ENCODE data around the gene CAMK2G. TPM values are rescaled to one million over a fixed set of nuclear protein-coding genes. Genes with fewer than 3 reads are reported as not detected.

Gene CAMK2G
- total RNA-seq, 2 experiments from 2014 or later = 34.4 to 38.4 TPM

- Mint-ChIP-seq H3K27ac (peak overlapping the region; percentile 94), H3K36me3 (ENCODE audit: low read depth) (peaks cover 66% of the 10 kb centered on the region), H3K4me3 (peak overlapping the region; percentile 91), H3K27me3 (no peaks in the 10 kb centered on the region), H3K4me1 (ENCODE audit: low read depth) (peaks cover 75% of the 10 kb centered on the region), H3K9me3 (no peaks in the 10 kb centered on the region)
- H3K36me3 ChIP-seq (ENCODE audit: insufficient read depth, low read length) = peaks cover 48% of the 10 kb centered on the region
- intact Hi-C loops (cut with DNase I, micrococcal nuclease) = loop anchor here (5.0 to 10.0 kb wide), 3 partner anchors 281 to 1363 kb away; partner anchors contain the start of genes KAT6B (in 2 of the 2), ADK (in 1 of the 2), AP3M1 (in 1 of the 2) and COMTD1 (in 1 of the 2)
- H3K9me3 ChIP-seq (ENCODE audit: control insufficient read depth in 1 of 2, insufficient read depth in 1 of 2, low read length in 2 of 2) = no peaks in the 10 kb centered on the region
- DNase-seq (no peak), ATAC-seq (ENCODE audit: poor library complexity) (no peak)
- ChIA-PET CTCF (no interaction called here), POLR2A (no interaction called here)
- no peaks in the 10 kb centered on the region for H3K27me3 ChIP-seq (ENCODE audit: control insufficient read depth in 1 of 2, insufficient read depth in 2 of 2, low read length in 2 of 2)
- H3K27ac ChIP-seq (ENCODE audit: low read depth in 1 of 2, low read length in 2 of 2) = peak overlapping the region in 1 of 2 donors; percentile 48
- peaks cover 84% of the 10 kb centered on the region for H3K4me1 ChIP-seq (ENCODE audit: insufficient read depth, low read length)
- TF ChIP-seq CTCF (IDR thresholded peaks at IDR 0.05) = no peak
- no peak overlapping the region for H3K4me3 ChIP-seq (ENCODE audit: low read length)
Measured at GRCh38 chr10:73871295-73872189, 2.8 kb downstream of the CAMK2G start.

GRCh38 chr10:73868655-73869195, 5.6 kb downstream of the CAMK2G start:
- H3K9me3 ChIP-seq (ENCODE audit: control insufficient read depth in 1 of 2, insufficient read depth in 1 of 2, low read length in 2 of 2) = no peaks in the 10 kb centered on the region
- H3K27ac ChIP-seq (ENCODE audit: low read depth in 1 of 2, low read length in 2 of 2) = peak overlapping the region in 1 of 2 donors; percentile 40
- H3K27ac Mint-ChIP-seq = peak overlapping the region; percentile 94
- no peak for DNase-seq
- H3K4me3 Mint-ChIP-seq = peak overlapping the region; percentile 46
- peaks cover 96% of the 10 kb centered on the region for H3K4me1 Mint-ChIP-seq (ENCODE audit: low read depth)
- intact Hi-C loops (cut with DNase I, micrococcal nuclease) = no loop called here
- H3K9me3 Mint-ChIP-seq = no peaks in the 10 kb centered on the region
- no peak overlapping the region for H3K4me3 ChIP-seq (ENCODE audit: low read length)
- peaks cover 72% of the 10 kb centered on the region for H3K36me3 Mint-ChIP-seq (ENCODE audit: low read depth)
- no peak for ATAC-seq (ENCODE audit: poor library complexity)
- peaks cover 93% of the 10 kb centered on the region for H3K4me1 ChIP-seq (ENCODE audit: insufficient read depth, low read length)
- H3K36me3 ChIP-seq (ENCODE audit: insufficient read depth, low read length) = peaks cover 57% of the 10 kb centered on the region
- ChIA-PET CTCF (interaction anchor here (1.3 to 1.8 kb wide), 2 partner anchors 11 to 18 kb away, joined by 3 to 5 read pairs; no protein-coding TSS in a partner anchor), POLR2A (no interaction called here)
- no peaks in the 10 kb centered on the region for H3K27me3 Mint-ChIP-seq
- no peak for TF ChIP-seq CTCF (IDR thresholded peaks at IDR 0.05)
- H3K27me3 ChIP-seq (ENCODE audit: control insufficient read depth in 1 of 2, insufficient read depth in 2 of 2, low read length in 2 of 2) = no peaks in the 10 kb centered on the region

GRCh38 chr10:73867871-73868631, 6.3 kb downstream of the CAMK2G start:
- H3K36me3 Mint-ChIP-seq (ENCODE audit: low read depth) = peaks cover 69% of the 10 kb centered on the region
- POLR2A ChIA-PET = interaction anchor here (1.3 kb wide), 1 partner anchor 12 kb away, joined by 6 read pairs; no protein-coding TSS in a partner anchor
- Histone ChIP-seq H3K27me3 (ENCODE audit: control insufficient read depth in 1 of 2, insufficient read depth in 2 of 2, low read length in 2 of 2) (no peaks in the 10 kb centered on the region), H3K36me3 (ENCODE audit: insufficient read depth, low read length) (peaks cover 63% of the 10 kb centered on the region), H3K4me1 (ENCODE audit: insufficient read depth, low read length) (peaks cover 96% of the 10 kb centered on the region), H3K27ac (ENCODE audit: low read depth in 1 of 2, low read length in 2 of 2) (peak overlapping the region; percentile 22 to 58), H3K4me3 (ENCODE audit: low read length) (no peak overlapping the region), H3K9me3 (ENCODE audit: control insufficient read depth in 1 of 2, insufficient read depth in 1 of 2, low read length in 2 of 2) (no peaks in the 10 kb centered on the region)
- peaks cover 100% of the 10 kb centered on the region for H3K4me1 Mint-ChIP-seq (ENCODE audit: low read depth)
- intact Hi-C loops (cut with DNase I, micrococcal nuclease) = no loop called here
- TF ChIP-seq CTCF (IDR thresholded peaks at IDR 0.05) = no peak
- no peaks in the 10 kb centered on the region for H3K9me3 Mint-ChIP-seq
- ATAC-seq (ENCODE audit: poor library complexity) (no peak), DNase-seq (no peak)
- H3K27me3 Mint-ChIP-seq = no peaks in the 10 kb centered on the region
- CTCF ChIA-PET = interaction anchor here (1.8 to 3.6 kb wide), 2 partner anchors 12 to 17 kb away, joined by 3 to 22 read pairs; no protein-coding TSS in a partner anchor
- peak overlapping the region; percentile 94 for H3K27ac Mint-ChIP-seq
- H3K4me3 Mint-ChIP-seq = peak overlapping the region; percentile 25

All from CD4-positive, alpha-beta T cell (primary cell).